ENCODE results near the gene OBI1. TPM values are rescaled to one million over a fixed set of nuclear protein-coding genes. Genes with fewer than 3 reads are reported as not detected.

Gene OBI1
- total RNA-seq, 1 experiment from 2014 or later, result 14.0 TPM

- ATAC-seq, result no peak
These were observed 57.7 kb downstream of the OBI1 start for GRCh38 chr13:78601124-78601873.

More at GRCh38 chr13:78601124-78601873, 57.7 kb downstream of the OBI1 start:
- Histone ChIP-seq H3K36me3 (ENCODE audit: control insufficient read depth in 1 of 2, insufficient read depth in 2 of 2, low read length in 2 of 2) (no peaks in the 10 kb centered on the region), H3K4me2 (ENCODE audit: low read length) (no peak overlapping the region), H3K4me1 (ENCODE audit: control insufficient read depth in 1 of 2, insufficient read depth in 2 of 2, low read length in 2 of 2) (no peaks in the 10 kb centered on the region), H2AFZ (ENCODE audit: low read depth, low read length, poor library complexity, severe bottlenecking) (no peak overlapping the region), H4K20me1 (ENCODE audit: insufficient read depth) (no peaks in the 10 kb centered on the region), H3K27me3 (ENCODE audit: insufficient read depth, low read length) (peaks cover 27% of the 10 kb centered on the region), H3K9ac (ENCODE audit: low read length) (no peak overlapping the region), H3K9me2 (ENCODE audit: insufficient read depth) (no peaks in the 10 kb centered on the region), H3K4me3 (replicated peaks in 1 of 2; ENCODE audit: low read depth in 1 of 2, low read length in 2 of 2) (no peak overlapping the region), H3K79me2 (ENCODE audit: insufficient read depth, low read length) (no peaks in the 10 kb centered on the region), H3K9me3 (ENCODE audit: control insufficient read depth in 1 of 2, insufficient read depth in 1 of 2, low read depth in 1 of 2, low read length in 2 of 2) (no peaks in the 10 kb centered on the region), H3K27ac (ENCODE audit: low read depth, low read length) (no peak overlapping the region)
- TF ChIP-seq, protein P1, sequence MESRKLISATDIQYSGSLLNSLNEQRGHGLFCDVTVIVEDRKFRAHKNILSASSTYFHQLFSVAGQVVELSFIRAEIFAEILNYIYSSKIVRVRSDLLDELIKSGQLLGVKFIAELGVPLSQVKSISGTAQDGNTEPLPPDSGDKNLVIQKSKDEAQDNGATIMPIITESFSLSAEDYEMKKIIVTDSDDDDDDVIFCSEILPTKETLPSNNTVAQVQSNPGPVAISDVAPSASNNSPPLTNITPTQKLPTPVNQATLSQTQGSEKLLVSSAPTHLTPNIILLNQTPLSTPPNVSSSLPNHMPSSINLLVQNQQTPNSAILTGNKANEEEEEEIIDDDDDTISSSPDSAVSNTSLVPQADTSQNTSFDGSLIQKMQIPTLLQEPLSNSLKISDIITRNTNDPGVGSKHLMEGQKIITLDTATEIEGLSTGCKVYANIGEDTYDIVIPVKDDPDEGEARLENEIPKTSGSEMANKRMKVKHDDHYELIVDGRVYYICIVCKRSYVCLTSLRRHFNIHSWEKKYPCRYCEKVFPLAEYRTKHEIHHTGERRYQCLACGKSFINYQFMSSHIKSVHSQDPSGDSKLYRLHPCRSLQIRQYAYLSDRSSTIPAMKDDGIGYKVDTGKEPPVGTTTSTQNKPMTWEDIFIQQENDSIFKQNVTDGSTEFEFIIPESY (IDR thresholded peaks at IDR 0.05; ENCODE audit: extremely low read depth, insufficient replicate concordance, low read length), result no peak
- TF ChIP-seq, protein P2, sequence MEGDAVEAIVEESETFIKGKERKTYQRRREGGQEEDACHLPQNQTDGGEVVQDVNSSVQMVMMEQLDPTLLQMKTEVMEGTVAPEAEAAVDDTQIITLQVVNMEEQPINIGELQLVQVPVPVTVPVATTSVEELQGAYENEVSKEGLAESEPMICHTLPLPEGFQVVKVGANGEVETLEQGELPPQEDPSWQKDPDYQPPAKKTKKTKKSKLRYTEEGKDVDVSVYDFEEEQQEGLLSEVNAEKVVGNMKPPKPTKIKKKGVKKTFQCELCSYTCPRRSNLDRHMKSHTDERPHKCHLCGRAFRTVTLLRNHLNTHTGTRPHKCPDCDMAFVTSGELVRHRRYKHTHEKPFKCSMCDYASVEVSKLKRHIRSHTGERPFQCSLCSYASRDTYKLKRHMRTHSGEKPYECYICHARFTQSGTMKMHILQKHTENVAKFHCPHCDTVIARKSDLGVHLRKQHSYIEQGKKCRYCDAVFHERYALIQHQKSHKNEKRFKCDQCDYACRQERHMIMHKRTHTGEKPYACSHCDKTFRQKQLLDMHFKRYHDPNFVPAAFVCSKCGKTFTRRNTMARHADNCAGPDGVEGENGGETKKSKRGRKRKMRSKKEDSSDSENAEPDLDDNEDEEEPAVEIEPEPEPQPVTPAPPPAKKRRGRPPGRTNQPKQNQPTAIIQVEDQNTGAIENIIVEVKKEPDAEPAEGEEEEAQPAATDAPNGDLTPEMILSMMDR (IDR thresholded peaks at IDR 0.05 in 2 of 3, conservative IDR thresholded peaks at IDR 0.05 in 1 of 3; ENCODE audit: borderline replicate concordance in 1 of 3, insufficient read depth in 1 of 3, low read depth in 2 of 3, low read length in 2 of 3), result no peak
- TF ChIP-seq EZH2phosphoT487 (IDR thresholded peaks at IDR 0.05; ENCODE audit: borderline replicate concordance) (no peak), RAD21 (IDR thresholded peaks at IDR 0.05; ENCODE audit: low read depth) (no peak), POLR2A (IDR thresholded peaks at IDR 0.05; ENCODE audit: borderline replicate concordance, extremely low read depth, insufficient read depth, insufficient read length) (no peak), POLR2AphosphoS5 (IDR thresholded peaks at IDR 0.05; ENCODE audit: low read depth, low read length) (no peak), EGR1 (IDR thresholded peaks at IDR 0.05; ENCODE audit: low read depth) (no peak), JUND (IDR thresholded peaks at IDR 0.05) (no peak), SRF (IDR thresholded peaks at IDR 0.05; ENCODE audit: low read depth) (no peak), ZFX (IDR thresholded peaks at IDR 0.05) (no peak), ELF1 (IDR thresholded peaks at IDR 0.05; ENCODE audit: borderline replicate concordance, low read depth) (no peak), YY1 (IDR thresholded peaks at IDR 0.05; ENCODE audit: extremely low read depth, insufficient replicate concordance, low read depth, low read length) (no peak), CEBPB (IDR thresholded peaks at IDR 0.05; ENCODE audit: low read depth) (no peak)
- TF ChIP-seq, protein P3, sequence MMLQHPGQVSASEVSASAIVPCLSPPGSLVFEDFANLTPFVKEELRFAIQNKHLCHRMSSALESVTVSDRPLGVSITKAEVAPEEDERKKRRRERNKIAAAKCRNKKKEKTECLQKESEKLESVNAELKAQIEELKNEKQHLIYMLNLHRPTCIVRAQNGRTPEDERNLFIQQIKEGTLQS (IDR thresholded peaks at IDR 0.05), result no peak
- TF ChIP-seq, protein P4, sequence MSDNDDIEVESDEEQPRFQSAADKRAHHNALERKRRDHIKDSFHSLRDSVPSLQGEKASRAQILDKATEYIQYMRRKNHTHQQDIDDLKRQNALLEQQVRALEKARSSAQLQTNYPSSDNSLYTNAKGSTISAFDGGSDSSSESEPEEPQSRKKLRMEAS (IDR thresholded peaks at IDR 0.05), result no peak
- no peak for DNase-seq (ENCODE audit: low read depth, low spot score)
- ChIA-PET RAD21 (ENCODE audit: low non-redundant PET in 1 of 2, low total read pairs in 2 of 2, uncharacterized antibody in 2 of 2, unreplicated experiment in 2 of 2) (no interaction called here), CTCF (no interaction called here), POLR2A (no interaction called here)
- intact Hi-C loops (cut with micrococcal nuclease), result no loop called here
- no TSS peak for BruUV-seq (replicated peaks)
